Adrenal gland (tissue), 5 donors: Measurements from ENCODE around the gene PRSS8.
A peak's percentile ranks its signal among the peaks of the same experiment; 100 is the strongest.

Experiments used
- CTCF ChIP-seq, 6 experiments: fragments of 450-650 bp in 4 of 6; fragments of 200-600 bp in 2 of 6; sonication (generic) in 1 of 6; IDR thresholded peaks; 1 replicate in 5 of 6; 2 replicates in 1 of 6; pipeline versions ENCODE4 v1.5.1 to v1.8.0; 2016 to 2021; ENCODE audit warnings: antibody characterized with exemption in 6 of 6, mild to moderate bottlenecking in 2 of 6, moderate library complexity in 1 of 6
- POLR2A ChIP-seq, 2 donors: fragments of 450-650 bp; IDR thresholded peaks; one replicate each; pipeline ENCODE4 v1.6.1; 2017; ENCODE audit warnings: antibody characterized with exemption in 2 of 2, mild to moderate bottlenecking in 2 of 2, moderate library complexity in 1 of 2
- donor health status: DM: no; HTN: no; CAD: no.

- TF ChIP-seq CTCF (IDR thresholded peaks at IDR 0.05) (no peak), POLR2A (IDR thresholded peaks at IDR 0.05) (peak; percentile 31 to 38)
These were observed 27.3 kb downstream of the PRSS8 start, which contains the start of gene BCKDK for GRCh38 chr16:31108035-31108793.
